HepG2 (cell line): Measurements from ENCODE around the gene AAMP. TPM values are rescaled to one million over a fixed set of nuclear protein-coding genes. Genes with fewer than 3 reads are reported as not detected.

Experiments used
- ATAC-seq: fragments of 200-7000 bp; cut with Tn5 transposase; 3 replicates; pipeline ENCODE4 v1.9.1; 2020; ENCODE audit warnings: mild to moderate bottlenecking, moderate library complexity
- BruUV-seq: library from RNA; stranded (reverse); fragments of 400-500 nt; replicated peaks from 2 replicates; lab custom pipeline; 2021; lab: Mats Ljungman, UMichigan
- CTCF ChIA-PET: fragments of 300-600 bp; formaldehyde crosslinking; extraction: SDS; loops from one replicate; lab custom pipeline; 2021; ENCODE audit warnings: low total read pairs, inconsistent platforms, low intra/inter-chr PET ratio; lab: Yijun Ruan, JAX
- POLR2A ChIA-PET: fragments of 350-600 bp; sonication (Branson Sonifier 250); formaldehyde crosslinking; loops from one replicate; lab custom pipeline; 2020; ENCODE audit warnings: antibody characterized with exemption, inconsistent platforms; lab: Yijun Ruan, JAX
- DNase-seq: peaks from one replicate; pipeline ENCODE4 v3.0.0-alpha.2; 2015; ENCODE audit warnings: low spot score
- FAIRE-seq: peaks from 3 replicates; lab custom pipeline; 2011; peaks lifted over from hg19 to GRCh38; lab: Jason Lieb, UNC
- H2AFZ ChIP-seq: one replicate; pipeline ENCODE4 v1.6.1; 2011; ENCODE audit warnings: low read length, inconsistent platforms
- H3K27ac ChIP-seq: fragments of 300-600 bp; 3 replicates; pipeline ENCODE4 v1.8.0; 2011; ENCODE audit warnings: mixed run types, mild to moderate bottlenecking, mixed read lengths, low read length, inconsistent platforms; ENCODE audit not compliant: insufficient read depth; ENCODE audit errors: extremely low read length
- H3K27me3 ChIP-seq, 2 experiments: fragments of 200-600 bp in 1 of 2; 2 replicates in 1 of 2; 3 replicates in 1 of 2; pipeline versions ENCODE4 v1.6.0 to v1.8.0; 2011; ENCODE audit warnings: low read length in 2 of 2, mild to moderate bottlenecking in 2 of 2, moderate library complexity in 2 of 2, inconsistent platforms in 1 of 2; ENCODE audit not compliant: insufficient read depth in 2 of 2, control insufficient read depth in 1 of 2
- H3K36me3 ChIP-seq, 2 experiments: fragments of 200-600 bp in 1 of 2; replicated peaks in 1 of 2; 2 replicates in 1 of 2; 3 replicates in 1 of 2; pipeline versions ENCODE4 v1.5.1 to v1.8.0; 2011; ENCODE audit warnings: low read length in 2 of 2, inconsistent platforms in 1 of 2; ENCODE audit not compliant: insufficient read depth in 2 of 2, control insufficient read depth in 1 of 2
- H3K4me1 ChIP-seq: 2 replicates; pipeline ENCODE4 v1.5.1; 2012; ENCODE audit warnings: low read length, inconsistent platforms; ENCODE audit not compliant: insufficient read depth
- H3K4me2 ChIP-seq: 2 replicates; pipeline ENCODE4 v1.6.0; 2011; ENCODE audit warnings: low read depth, low read length, inconsistent platforms
- H3K4me3 ChIP-seq, 3 experiments: fragments of 200-600 bp in 1 of 3; sonication (generic), shearing (Covaris generic) in 1 of 3; replicated peaks in 1 of 3; 2 replicates each; pipeline ENCODE4 v1.5.1; 2011 to 2016; ENCODE audit warnings: low read length in 3 of 3, inconsistent platforms in 2 of 3, low read depth in 2 of 3, mild to moderate bottlenecking in 2 of 3, control low read depth in 1 of 3, mixed read lengths in 1 of 3; ENCODE audit not compliant: insufficient read depth in 1 of 3
- H3K79me2 ChIP-seq: one replicate; pipeline ENCODE4 v1.6.1; 2011; ENCODE audit warnings: low read length, inconsistent platforms; ENCODE audit not compliant: insufficient read depth
- H3K9ac ChIP-seq: 2 replicates; pipeline ENCODE4 v1.6.0; 2011; ENCODE audit warnings: mild to moderate bottlenecking, low read depth, low read length, inconsistent platforms; ENCODE audit not compliant: insufficient read depth
- H3K9me3 ChIP-seq: 2 replicates; pipeline ENCODE4 v1.5.1; 2012; ENCODE audit warnings: mild to moderate bottlenecking, low read length
- H4K20me1 ChIP-seq: 2 replicates; pipeline ENCODE4 v1.6.0; 2011; ENCODE audit warnings: inconsistent platforms, mild to moderate bottlenecking, low read length, moderate library complexity; ENCODE audit not compliant: insufficient read depth
- HDAC6 ChIP-seq: fragments of 200-600 bp; sonication (generic); IDR thresholded peaks from 2 replicates; pipeline ENCODE4 v1.7.0; 2017; ENCODE audit warnings: mild to moderate bottlenecking, antibody characterized with exemption, low read length, low read depth
- NFE2L1 ChIP-seq: sonication (generic); formaldehyde crosslinking; IDR thresholded peaks from 2 replicates; pipeline ENCODE4 v1.4.0; 2020; ENCODE audit warnings: missing genetic modification reagents, mild to moderate bottlenecking, borderline replicate concordance
- PHF21A ChIP-seq: sonication (generic); formaldehyde crosslinking; IDR thresholded peaks from 2 replicates; pipeline ENCODE4 v1.5.0; 2020; ENCODE audit warnings: mild to moderate bottlenecking, missing genetic modification reagents
- SATB2 ChIP-seq: sonication (generic); formaldehyde crosslinking; IDR thresholded peaks from 2 replicates; pipeline ENCODE4 v1.5.0; 2020; ENCODE audit warnings: missing genetic modification reagents
- WIZ ChIP-seq: sonication (generic); formaldehyde crosslinking; IDR thresholded peaks from 2 replicates; pipeline ENCODE4 v1.5.1; 2020; ENCODE audit warnings: mild to moderate bottlenecking, missing genetic modification reagents
- ZMYM2 ChIP-seq: sonication (generic); formaldehyde crosslinking; IDR thresholded peaks from 2 replicates; pipeline ENCODE4 v1.8.0; 2022; ENCODE audit warnings: mild to moderate bottlenecking, missing genetic modification reagents
- ZNF136 ChIP-seq: sonication (generic); formaldehyde crosslinking; IDR thresholded peaks from 2 replicates; pipeline ENCODE4 v1.8.1; 2022; ENCODE audit warnings: low read depth, mild to moderate bottlenecking, moderate library complexity, missing genetic modification reagents
- WGBS: methylation state at CpG from one replicate; pipeline ENCODE4 v1.1.6; 2017; ENCODE audit warnings: low lambda C conversion rate; 5-methylcytosine and 5-hydroxymethylcytosine counted together
- in situ Hi-C: cut with HindIII; loops from 2 replicates; pipeline ENCODE4 v1.10.0; 2017; ENCODE audit warnings: low pct_unique_long_range_greater_than_20kb; ENCODE audit not compliant: extremely low pct_ligation_motif_present
- intact Hi-C: fragments of 100-400 bp; cut with micrococcal nuclease; formaldehyde crosslinking; loops from one replicate; pipeline ENCODE4 v1.10.0; 2022; ENCODE audit not compliant: unreplicated experiment
- polyA plus RNA-seq, 8 experiments: library from polyadenylated mRNA; depleted of rRNA in 3 of 8; stranded (reverse) in 7 of 8; unstranded in 1 of 8; fragments of >200 nt; fragmentation: Illumina TruSeq in 4 of 8; extraction: Trizol in 4 of 8; gene quantifications; 2 replicates each; pipeline versions ENCODE4 v1.2.1 to v1.2.3, GENCODE V29; 2011 to 2016; ENCODE audit warnings: low read depth in 4 of 8, missing spikeins in 1 of 8, mixed read lengths in 1 of 8; ENCODE audit not compliant: insufficient read depth in 1 of 8
- total RNA-seq, 5 experiments: library from RNA; depleted of rRNA; stranded (reverse); fragments of >200 nt; fragmentation: Illumina TruSeq; extraction: Trizol; gene quantifications; 2 replicates each; pipeline ENCODE4 v1.2.3, GENCODE V29; 2016; ENCODE audit warnings: low read depth in 1 of 5
- TF ChIP-seq, protein P1 (sequence below): sonication (generic); formaldehyde crosslinking; IDR thresholded peaks from 2 replicates; pipeline ENCODE4 v1.8.0; 2022; ENCODE audit warnings: low read depth, missing genetic modification reagents
- TF ChIP-seq, protein P2 (sequence below): IDR thresholded peaks from 2 replicates; pipeline ENCODE4 v1.6.1; 2016

The AAMP gene
- total and polyA plus RNA-seq, 2 of the 13 experiments (the other 11 are each of a cell fraction or from before 2014, with no cell fraction given) = 110 to 186 TPM

DNA sequence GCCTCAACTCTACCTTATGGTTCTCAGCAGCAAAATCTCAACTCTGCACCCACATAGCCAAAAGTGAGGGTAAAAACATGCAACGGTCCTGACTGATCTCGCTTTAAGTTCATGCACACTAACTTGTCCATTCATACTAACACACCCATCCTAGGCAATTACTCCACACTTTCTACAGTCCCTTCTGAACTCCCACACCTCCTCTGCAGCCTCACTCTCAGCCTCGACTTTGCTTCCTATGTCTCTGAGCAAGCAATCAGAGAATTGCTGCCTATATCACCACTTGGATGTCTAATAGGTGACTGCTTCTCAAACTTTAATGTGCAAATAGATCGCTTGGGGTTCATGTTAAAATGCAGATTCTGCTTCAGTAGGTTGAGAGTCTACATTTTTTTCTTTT, 30.2 kb upstream of the AAMP start:
- POLR2A ChIA-PET = interaction anchor here (1.1 to 4.6 kb wide), 2 partner anchors 10 to 101 kb away, joined by 3 to 24 read pairs; partner anchors contain the start of gene CTDSP1

DNA sequence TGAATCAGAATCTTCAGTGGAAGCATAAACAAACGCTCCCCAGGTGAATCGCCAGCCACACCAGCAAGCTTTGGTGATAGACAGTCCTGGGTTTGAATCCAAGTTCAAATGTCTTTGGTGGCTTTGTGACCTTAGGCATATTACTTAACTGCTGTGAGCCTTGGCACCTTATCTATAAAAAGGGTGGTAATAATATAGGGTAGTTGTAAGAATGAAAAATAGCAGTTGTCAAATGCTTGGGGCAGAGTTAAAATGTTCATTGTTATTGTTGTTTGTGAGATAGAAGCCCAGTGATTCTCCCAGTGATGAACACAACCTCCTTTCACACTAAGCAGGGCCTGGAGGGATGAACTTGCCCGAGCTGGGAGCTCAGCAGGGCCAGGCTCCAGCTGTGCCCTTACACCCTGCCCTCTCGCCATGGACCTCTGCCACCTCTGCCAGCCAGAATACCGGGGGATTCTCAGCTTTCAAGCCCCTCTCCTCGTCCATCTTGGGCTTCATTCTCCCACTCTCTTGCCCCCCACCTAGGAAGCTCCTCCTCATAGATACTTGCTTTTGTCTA, 28.5 kb upstream of the AAMP start:
- Histone ChIP-seq H3K36me3 (no peaks in the 10 kb centered on the region), H3K27ac (peak overlapping the region; percentile 40), H3K4me3 (peak overlapping the region in 2 of 3 experiments; percentile 19 to 56; a peak in 2 of 6 replicates), H3K9me3 (no peaks in the 10 kb centered on the region), H3K9ac (peak overlapping the region; percentile 51), H3K4me2 (peak overlapping the region; percentile 75), H3K4me1 (peaks cover 64% of the 10 kb centered on the region), H3K27me3 (no peaks in the 10 kb centered on the region), H2AFZ (peak overlapping the region; percentile 46), H3K79me2 (no peaks in the 10 kb centered on the region), H4K20me1 (no peaks in the 10 kb centered on the region)
- POLR2A ChIA-PET = interaction anchor here (1.1 to 8.5 kb wide), 7 partner anchors 11 to 102 kb away, joined by 3 to 64 read pairs (median 8); partner anchors contain the start of genes AAMP, CATIP, CTDSP1 and PNKD
- CTCF ChIA-PET = interaction anchor here (1.2 kb wide), 1 partner anchor 26 kb away, joined by 3 read pairs; no protein-coding TSS in a partner anchor
- 44% methylated on average over 6 of the region's 6 CpGs for WGBS
- FAIRE-seq = no peak
- ATAC-seq = no peak
- no peak for DNase-seq
- in situ Hi-C loops (no loop called here), intact Hi-C loops (loop anchor here (10.0 kb wide), 1 partner anchor 266 kb away; the partner anchor contains the start of genes CNOT9 and USP37)
- no TSS peak for BruUV-seq
- TF ChIP-seq ZMYM2 (CRISPR knock-in tag) (0 out of 2 replicates have a peak, but pooled peaks have one; percentile 9), ZNF136 (0 out of 2 replicates have a peak, but pooled peaks have one; percentile 33), WIZ (CRISPR knock-in tag) (no peak), NFE2L1 (CRISPR knock-in tag) (no peak), PHF21A (CRISPR knock-in tag) (no peak)
- TF ChIP-seq, protein P1, sequence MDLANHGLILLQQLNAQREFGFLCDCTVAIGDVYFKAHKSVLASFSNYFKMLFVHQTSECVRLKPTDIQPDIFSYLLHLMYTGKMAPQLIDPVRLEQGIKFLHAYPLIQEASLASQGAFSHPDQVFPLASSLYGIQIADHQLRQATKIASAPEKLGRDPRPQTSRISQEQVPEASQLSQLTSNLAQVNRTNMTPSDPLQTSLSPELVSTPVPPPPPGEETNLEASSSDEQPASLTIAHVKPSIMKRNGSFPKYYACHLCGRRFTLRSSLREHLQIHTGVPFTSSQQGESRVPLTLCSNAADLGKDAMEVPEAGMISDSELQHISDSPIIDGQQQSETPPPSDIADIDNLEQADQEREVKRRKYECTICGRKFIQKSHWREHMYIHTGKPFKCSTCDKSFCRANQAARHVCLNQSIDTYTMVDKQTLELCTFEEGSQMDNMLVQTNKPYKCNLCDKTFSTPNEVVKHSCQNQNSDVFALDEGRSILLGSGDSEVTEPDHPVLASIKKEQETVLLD (CRISPR knock-in tag) = no peak
- TF ChIP-seq, all 625 proteins: peak for 2

More for the DNA sequence above, 30.2 kb upstream of the AAMP start:
- ATAC-seq (no peak), FAIRE-seq (no peak), DNase-seq (no peak)
- H3K4me3 ChIP-seq = no peak overlapping the region
- peaks cover 63% of the 10 kb centered on the region for H3K4me1 ChIP-seq
- no peaks in the 10 kb centered on the region for H3K79me2 ChIP-seq
- BruUV-seq = no TSS peak
- TF ChIP-seq, protein P2, sequence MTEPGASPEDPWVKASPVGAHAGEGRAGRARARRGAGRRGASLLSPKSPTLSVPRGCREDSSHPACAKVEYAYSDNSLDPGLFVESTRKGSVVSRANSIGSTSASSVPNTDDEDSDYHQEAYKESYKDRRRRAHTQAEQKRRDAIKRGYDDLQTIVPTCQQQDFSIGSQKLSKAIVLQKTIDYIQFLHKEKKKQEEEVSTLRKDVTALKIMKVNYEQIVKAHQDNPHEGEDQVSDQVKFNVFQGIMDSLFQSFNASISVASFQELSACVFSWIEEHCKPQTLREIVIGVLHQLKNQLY = no peak
- TF ChIP-seq HDAC6 = no peak
- TF ChIP-seq SATB2 (CRISPR knock-in tag) = no peak
- no peaks in the 10 kb centered on the region for H3K36me3 ChIP-seq
- no peak overlapping the region for H3K27ac ChIP-seq
- H3K27me3 ChIP-seq = no peaks in the 10 kb centered on the region
- no peaks in the 10 kb centered on the region for H4K20me1 ChIP-seq
- intact Hi-C loops (loop anchor here (2.0 kb wide), 1 partner anchor 87 kb away; no protein-coding TSS in a partner anchor), in situ Hi-C loops (loop anchor here (5.0 kb wide), 1 partner anchor 57 kb away; the partner anchor contains the start of gene CATIP)
- no peak overlapping the region for H3K9ac ChIP-seq
- CTCF ChIA-PET = interaction anchor here (2.0 to 3.1 kb wide), 2 partner anchors 56 to 96 kb away, joined by 36 to 59 read pairs; partner anchors contain the start of gene CATIP
- no peaks in the 10 kb centered on the region for H3K9me3 ChIP-seq
- no peak overlapping the region for H3K4me2 ChIP-seq
- 24% methylated on average over 4 of the region's 4 CpGs for WGBS
- no peak overlapping the region for H2AFZ ChIP-seq
